GM23248 (cell line): Measurements from ENCODE around the gene ATP6V0A1.

Source experiments
- EZH2 ChIP-seq: fragments of 200-600 bp; sonication (generic); IDR thresholded peaks from 2 replicates; pipeline ENCODE4 v1.6.1; 2018; ENCODE audit warnings: antibody characterized with exemption, mild to moderate bottlenecking; ENCODE audit not compliant: insufficient read depth, poor library complexity, severe bottlenecking
- EZH2phosphoT487 ChIP-seq: fragments of 200-600 bp; sonication (generic); IDR thresholded peaks from 2 replicates; pipeline ENCODE4 v1.6.1; 2018; ENCODE audit warnings: antibody characterized with exemption, moderate library complexity, mild to moderate bottlenecking, low read depth; ENCODE audit not compliant: insufficient read depth

DNA sequence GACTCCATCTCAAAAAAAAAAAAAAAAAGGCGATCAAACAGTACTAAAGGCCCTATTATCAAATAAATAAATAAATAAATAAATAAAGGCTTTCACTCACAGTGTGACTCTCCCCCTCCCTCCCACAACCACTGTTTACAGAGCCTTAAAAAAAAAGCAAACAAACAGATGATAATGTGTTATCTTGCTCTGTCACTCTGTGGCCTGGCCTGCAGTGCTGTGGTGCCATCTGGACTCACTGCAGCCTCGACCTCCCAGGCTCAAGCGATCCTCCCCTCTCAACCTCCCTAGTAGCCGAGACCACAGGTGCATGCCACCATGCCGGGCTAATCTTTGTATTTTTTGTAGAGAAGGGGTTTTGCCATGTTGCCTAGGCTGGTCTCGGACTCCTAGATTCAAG lies 69.3 kb downstream of the ATP6V0A1 start:
- no peak for TF ChIP-seq EZH2phosphoT487
- TF ChIP-seq EZH2, result no peak
